ENCODE results near the gene FMNL3. TPM values are rescaled to one million over a fixed set of nuclear protein-coding genes. Genes with fewer than 3 reads are reported as not detected.
"Not testable (repeated sequence)": the region's sequence is repeated elsewhere in the genome, so short reads cannot be mapped to it uniquely, and the experiment has no call there.

FMNL3 gene, protein sequence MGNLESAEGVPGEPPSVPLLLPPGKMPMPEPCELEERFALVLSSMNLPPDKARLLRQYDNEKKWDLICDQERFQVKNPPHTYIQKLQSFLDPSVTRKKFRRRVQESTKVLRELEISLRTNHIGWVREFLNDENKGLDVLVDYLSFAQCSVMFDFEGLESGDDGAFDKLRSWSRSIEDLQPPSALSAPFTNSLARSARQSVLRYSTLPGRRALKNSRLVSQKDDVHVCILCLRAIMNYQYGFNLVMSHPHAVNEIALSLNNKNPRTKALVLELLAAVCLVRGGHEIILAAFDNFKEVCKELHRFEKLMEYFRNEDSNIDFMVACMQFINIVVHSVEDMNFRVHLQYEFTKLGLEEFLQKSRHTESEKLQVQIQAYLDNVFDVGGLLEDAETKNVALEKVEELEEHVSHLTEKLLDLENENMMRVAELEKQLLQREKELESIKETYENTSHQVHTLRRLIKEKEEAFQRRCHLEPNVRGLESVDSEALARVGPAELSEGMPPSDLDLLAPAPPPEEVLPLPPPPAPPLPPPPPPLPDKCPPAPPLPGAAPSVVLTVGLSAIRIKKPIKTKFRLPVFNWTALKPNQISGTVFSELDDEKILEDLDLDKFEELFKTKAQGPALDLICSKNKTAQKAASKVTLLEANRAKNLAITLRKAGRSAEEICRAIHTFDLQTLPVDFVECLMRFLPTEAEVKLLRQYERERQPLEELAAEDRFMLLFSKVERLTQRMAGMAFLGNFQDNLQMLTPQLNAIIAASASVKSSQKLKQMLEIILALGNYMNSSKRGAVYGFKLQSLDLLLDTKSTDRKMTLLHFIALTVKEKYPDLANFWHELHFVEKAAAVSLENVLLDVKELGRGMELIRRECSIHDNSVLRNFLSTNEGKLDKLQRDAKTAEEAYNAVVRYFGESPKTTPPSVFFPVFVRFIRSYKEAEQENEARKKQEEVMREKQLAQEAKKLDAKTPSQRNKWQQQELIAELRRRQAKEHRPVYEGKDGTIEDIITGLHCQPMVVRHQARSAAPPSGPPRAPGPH
- 19.8 TPM for total RNA-seq

DNA sequence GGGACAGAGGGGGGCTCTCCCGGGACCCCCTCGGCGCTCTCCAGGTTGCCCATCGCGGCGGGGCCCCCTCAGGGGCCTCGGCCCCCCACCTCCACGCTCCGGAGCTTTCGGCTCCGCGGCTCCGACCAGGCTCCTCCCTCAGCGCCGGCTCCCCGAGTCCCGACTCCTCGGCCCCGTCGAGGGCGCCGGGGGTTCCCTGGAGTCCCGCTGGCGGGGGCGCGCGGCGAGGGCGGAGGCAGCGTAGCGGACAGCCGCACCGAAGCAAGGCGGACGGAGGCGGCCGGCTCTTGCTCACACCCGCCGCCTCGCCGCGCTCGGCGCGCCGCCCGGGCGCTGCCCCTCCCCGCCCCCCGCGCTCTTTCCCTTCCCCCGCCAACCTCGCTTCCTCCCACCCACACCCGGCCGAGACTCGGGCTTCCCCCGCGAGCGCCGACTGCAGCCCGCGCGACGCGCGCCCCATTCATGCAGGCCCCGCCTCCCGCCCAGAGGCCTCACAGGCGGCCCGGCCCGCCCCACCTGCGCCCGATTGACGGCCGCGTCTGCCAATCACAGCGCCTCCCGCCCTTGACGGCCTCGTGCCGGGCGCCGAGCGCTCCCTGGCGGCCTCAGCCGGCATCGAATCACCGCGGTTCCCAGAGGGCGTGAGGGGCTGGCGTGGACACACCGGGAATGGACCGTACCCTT lies at the start of gene FMNL3:
Gene FMNL3 (minus strand): TSS at position 278 of the 684 bp plus-strand sequence. CDS start 225 bp downstream, at position 53.
- no peaks in the 10 kb centered on the region for H3K27me3 ChIP-seq (ENCODE audit: insufficient read depth, low read length)
- H3K4me1 ChIP-seq (ENCODE audit: insufficient read depth, low read length) = peaks cover 46% of the 10 kb centered on the region
- H3K9me3 ChIP-seq (ENCODE audit: low read depth, low read length) = no peaks in the 10 kb centered on the region
- peak within 1 kb of the TSS; percentile 70 for H3K4me3 ChIP-seq (ENCODE audit: low read length)

DNA sequence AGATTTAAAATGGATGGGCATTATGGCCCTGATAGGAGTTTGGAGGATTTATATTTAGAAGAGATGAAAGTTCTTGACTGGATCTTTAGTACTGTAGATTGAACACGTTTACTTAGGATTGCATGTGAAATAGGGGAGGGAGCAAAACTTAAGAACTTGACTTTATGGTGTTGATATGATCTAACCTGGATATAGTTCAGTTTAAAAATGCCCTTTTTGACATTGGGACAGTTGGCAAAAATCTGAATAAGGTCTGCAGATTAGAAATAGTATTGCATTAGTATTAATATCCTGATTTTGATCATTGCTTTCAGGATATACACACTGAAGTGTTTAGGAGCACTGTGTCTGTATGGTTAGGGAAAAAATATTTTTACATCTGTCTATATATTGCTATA lies 43.8 kb upstream of the FMNL3 start:
- Histone ChIP-seq H3K4me3 (ENCODE audit: low read length) (no peak overlapping the region), H3K9me3 (ENCODE audit: low read depth, low read length) (no peaks in the 10 kb centered on the region), H3K27me3 (ENCODE audit: insufficient read depth, low read length) (no peaks in the 10 kb centered on the region), H3K4me1 (ENCODE audit: insufficient read depth, low read length) (peaks cover 65% of the 10 kb centered on the region)

DNA sequence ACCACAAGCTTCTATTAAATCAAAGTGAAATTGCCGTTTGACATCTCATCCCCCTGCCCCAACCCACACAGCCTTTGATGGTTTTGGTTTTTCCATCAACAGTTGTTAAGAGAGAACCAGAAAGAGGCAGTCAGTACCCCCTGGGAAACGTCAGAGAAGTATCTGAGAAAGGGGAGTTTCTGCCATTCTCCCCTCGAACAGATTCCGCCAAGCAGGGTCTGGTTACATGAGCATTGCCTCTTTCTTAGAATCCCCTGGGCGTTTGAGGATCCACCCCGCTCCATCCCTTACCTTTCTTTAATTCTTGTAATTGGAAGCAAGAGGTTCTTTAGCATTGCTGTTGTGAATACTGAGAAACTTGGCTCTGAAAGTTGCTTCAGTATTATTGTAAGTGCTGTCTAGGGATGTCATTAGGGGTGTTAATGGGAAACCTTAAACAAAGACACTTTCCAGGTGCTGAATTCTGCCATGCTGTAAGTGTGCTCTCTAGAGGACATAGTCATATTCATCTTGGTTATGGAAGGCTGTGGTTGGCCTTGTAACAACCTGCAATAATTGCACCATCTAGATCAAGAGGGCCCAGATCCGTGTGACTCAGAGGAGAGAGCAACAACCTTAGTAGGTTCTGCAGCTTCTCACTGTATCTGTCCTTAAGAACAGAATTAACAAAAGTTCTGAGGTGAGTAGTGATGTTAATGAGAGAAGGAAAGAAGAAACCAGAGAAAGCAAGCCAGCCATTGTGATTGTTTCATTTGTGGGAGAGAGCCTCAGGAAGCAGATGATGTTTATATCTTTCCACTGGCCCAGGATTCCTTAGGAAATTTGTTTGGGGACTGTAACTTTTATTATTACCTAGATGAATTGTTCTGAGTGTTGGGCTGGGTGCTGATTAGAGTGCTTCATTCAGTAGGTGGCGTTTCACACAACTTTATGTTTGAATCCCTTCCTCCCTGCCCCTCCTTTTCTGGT lies 43.1 kb upstream of the FMNL3 start:
- H3K4me1 ChIP-seq (ENCODE audit: insufficient read depth, low read length) = peaks cover 68% of the 10 kb centered on the region
- H3K9me3 ChIP-seq (ENCODE audit: low read depth, low read length) = no peaks in the 10 kb centered on the region
- H3K27me3 ChIP-seq (ENCODE audit: insufficient read depth, low read length) = no peaks in the 10 kb centered on the region
- no peak overlapping the region for H3K4me3 ChIP-seq (ENCODE audit: low read length)

DNA sequence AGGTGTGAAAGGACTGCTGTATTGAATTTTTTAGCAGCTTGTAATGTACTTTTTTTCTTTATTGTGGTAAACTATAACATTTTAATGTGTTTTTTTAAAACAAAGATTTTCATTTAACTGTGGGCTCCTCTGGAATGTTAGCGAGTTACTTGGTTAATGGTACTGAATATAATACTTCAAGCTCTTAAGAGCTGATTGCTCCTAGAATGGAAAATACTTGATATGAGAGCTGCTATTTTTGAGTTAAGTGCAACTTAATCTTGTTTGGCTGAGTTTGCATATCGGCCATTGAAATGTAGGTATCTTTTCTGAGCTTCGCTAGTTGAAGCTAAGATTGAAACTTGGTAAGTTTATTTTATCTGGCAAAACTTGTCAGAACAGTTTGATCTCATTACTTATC lies 41.6 kb upstream of the FMNL3 start:
- Histone ChIP-seq H3K4me3 (ENCODE audit: low read length) (no peak overlapping the region), H3K4me1 (ENCODE audit: insufficient read depth, low read length) (peaks cover 75% of the 10 kb centered on the region)

DNA sequence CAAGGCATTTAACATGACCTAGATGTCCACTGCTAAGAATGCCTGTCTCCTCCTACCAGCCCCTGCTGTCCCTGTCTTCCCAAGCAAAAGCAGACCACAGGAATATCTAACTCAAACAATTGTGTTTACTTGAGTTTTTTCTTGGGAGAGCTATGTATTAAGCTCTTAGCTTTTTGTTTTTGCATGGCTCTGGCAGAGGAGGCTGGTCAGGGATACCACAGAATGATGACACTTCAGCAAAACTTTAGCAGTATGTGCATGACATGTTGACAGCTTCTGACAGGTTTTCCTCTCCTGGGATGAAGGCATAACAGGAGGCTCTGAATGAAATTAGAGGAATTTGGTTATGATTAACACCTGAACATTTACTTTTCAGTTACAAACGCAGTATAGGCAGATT lies 41.1 kb upstream of the FMNL3 start:
- H3K4me3 ChIP-seq (ENCODE audit: low read length) = no peak overlapping the region
- no peaks in the 10 kb centered on the region for H3K27me3 ChIP-seq (ENCODE audit: insufficient read depth, low read length)
- peaks cover 75% of the 10 kb centered on the region for H3K4me1 ChIP-seq (ENCODE audit: insufficient read depth, low read length)
- H3K9me3 ChIP-seq (ENCODE audit: low read depth, low read length) = no peaks in the 10 kb centered on the region

More for the DNA sequence above, 41.6 kb upstream of the FMNL3 start:
- no peaks in the 10 kb centered on the region for H3K9me3 ChIP-seq (ENCODE audit: low read depth, low read length)
- H3K27me3 ChIP-seq (ENCODE audit: insufficient read depth, low read length) = no peaks in the 10 kb centered on the region

DNA sequence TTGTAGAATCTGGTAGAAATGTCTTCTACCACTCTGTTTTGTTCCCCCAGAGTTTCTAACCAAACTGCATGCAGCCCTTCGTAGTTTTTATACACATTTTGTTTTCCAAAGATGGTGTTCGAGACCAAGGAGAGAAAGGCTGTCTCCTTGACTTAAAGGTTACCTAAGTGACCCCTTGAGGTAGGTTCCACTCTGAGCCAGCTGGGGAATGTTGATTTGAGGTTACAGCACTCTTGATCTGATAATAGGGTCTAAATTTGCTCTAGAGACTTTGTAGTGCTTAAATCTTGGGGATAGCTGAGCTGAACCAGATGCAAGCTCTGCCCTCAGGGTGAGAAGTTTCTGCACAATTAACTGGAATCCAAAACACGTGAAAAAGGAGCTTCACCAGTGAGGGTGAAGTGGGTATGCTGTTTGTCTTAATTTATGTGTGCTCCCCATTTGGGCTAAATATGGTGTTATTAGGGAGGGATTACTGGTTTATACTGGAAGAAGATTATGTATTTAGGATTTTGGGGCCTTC lies 37.2 kb upstream of the FMNL3 start:
- H3K4me1 ChIP-seq (ENCODE audit: insufficient read depth, low read length) = peaks cover 62% of the 10 kb centered on the region
- H3K4me3 ChIP-seq (ENCODE audit: low read length) = no peak overlapping the region
- no peaks in the 10 kb centered on the region for H3K9me3 ChIP-seq (ENCODE audit: low read depth, low read length)
- H3K27me3 ChIP-seq (ENCODE audit: insufficient read depth, low read length) = no peaks in the 10 kb centered on the region

DNA sequence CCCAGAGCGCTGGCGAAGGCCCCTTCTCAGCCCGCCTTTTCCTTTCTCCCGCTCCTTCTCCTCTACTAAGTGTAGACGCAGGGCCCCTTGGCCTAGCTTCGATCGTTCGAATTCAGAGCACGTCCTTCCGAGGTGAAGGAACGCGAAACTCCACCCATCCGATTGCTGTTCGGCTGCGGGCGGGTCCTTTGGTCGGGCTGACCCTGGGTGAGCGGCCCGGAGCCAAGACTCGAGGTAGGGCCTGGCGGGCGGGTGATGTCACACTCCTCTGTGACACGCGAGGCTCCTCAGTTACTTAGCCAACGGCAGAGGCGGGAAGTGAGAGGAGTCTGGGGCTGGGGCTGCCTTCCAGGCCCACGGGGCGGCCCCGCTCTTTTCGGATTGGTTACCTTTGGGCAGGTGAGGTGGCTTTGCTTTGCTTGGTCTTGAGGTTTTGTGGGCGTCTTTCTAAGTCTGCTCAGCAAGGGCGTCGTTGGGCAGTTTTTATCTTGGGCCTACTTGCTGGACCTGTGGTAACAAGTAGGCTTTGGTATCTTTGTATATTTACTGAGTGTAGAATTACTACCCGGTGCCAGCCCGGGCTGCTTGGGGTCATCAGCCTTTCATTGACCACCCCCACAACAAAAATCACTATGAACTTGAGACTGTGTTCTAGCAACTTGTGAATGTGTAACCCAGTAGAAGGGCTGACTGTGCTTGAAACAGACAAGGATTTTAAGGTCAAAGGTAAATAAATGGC lies 34.8 kb upstream of the FMNL3 start:
- Histone ChIP-seq H3K4me3 (ENCODE audit: low read length) (peak overlapping the region; percentile 57), H3K9me3 (ENCODE audit: low read depth, low read length) (no peaks in the 10 kb centered on the region), H3K4me1 (ENCODE audit: insufficient read depth, low read length) (peaks cover 45% of the 10 kb centered on the region), H3K27me3 (ENCODE audit: insufficient read depth, low read length) (no peaks in the 10 kb centered on the region)

DNA sequence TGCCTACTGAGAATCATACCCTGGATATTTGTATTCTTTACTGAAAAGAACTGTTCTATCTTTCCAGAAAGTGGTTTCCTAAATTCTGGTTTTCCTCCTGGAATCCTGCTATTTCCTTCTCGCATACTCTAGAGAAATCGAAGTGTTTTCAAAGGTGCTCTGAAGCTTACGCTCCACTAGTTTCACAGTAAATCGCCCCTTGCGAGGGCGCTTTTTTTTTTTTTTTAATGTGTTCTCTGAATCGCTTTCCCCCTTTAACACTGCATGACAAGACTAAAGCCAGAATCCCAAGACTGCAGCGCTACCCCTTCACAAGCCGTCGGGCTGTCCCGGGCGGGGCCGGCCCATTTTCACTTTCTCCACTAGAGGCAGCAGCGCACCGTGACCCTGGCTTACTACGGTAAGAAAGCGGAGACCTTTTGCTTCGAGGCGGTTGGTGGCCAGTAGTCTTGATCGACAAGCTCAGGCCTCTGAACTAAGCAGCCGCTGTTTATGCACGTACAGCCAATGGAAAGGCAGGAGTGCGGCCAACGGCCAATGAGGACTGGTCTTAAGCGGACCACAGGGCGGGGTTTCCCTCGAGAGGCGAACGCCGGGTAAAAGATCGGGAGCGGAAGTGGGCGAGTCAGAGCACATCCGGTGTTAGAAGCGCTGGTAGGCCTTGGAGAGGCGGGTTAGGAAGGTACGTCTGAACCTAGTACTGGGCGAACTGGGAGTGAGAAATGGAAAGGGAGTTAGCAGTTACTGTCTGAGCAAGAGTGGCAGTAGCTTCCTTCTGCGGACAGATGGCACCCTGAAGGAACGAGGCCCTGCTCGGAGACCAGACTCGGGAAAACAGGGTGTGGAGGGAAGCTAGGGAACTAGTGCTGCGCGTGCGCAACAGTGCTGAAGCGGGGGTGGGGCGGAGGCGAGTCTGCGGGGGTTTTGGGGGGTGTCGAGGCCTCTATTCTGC lies 34.0 kb upstream of the FMNL3 start, which contains the start of gene TMBIM6:
Gene TMBIM6 (plus strand): TSS at position 628 of the 952 bp plus-strand sequence. CDS start 10,937 bp downstream, outside the sequence.
- Histone ChIP-seq H3K4me3 (ENCODE audit: low read length) (peak within 1 kb of the TSS; percentile 57), H3K4me1 (ENCODE audit: insufficient read depth, low read length) (peaks cover 39% of the 10 kb centered on the region), H3K9me3 (ENCODE audit: low read depth, low read length) (no peaks in the 10 kb centered on the region), H3K27me3 (ENCODE audit: insufficient read depth, low read length) (no peaks in the 10 kb centered on the region)

DNA sequence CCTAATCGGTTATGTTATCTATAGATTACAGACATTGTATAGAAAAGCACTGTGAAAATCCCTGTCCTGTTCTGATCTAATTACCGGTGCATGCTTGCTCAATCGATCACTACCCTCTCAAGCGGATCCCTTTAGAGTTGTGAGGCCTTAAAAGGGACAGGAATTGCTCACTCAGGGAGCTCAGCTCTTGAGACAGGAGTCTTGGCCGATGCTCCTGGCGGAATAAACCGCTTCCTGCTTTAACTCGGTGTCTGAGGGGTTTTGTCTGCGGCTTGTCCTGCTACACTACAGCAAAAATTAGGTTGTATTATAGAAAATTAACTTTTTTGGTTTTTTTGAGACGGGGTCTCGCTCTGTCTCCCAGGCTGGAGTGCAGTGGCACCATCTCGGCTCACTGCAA lies 33.1 kb upstream of the FMNL3 start:
- not testable (repeated sequence) for H3K27me3 ChIP-seq (ENCODE audit: insufficient read depth, low read length); H3K4me3 ChIP-seq (ENCODE audit: low read length); H3K9me3 ChIP-seq (ENCODE audit: low read depth, low read length)
- H3K4me1 ChIP-seq (ENCODE audit: insufficient read depth, low read length) = peaks cover 36% of the 10 kb centered on the region

DNA sequence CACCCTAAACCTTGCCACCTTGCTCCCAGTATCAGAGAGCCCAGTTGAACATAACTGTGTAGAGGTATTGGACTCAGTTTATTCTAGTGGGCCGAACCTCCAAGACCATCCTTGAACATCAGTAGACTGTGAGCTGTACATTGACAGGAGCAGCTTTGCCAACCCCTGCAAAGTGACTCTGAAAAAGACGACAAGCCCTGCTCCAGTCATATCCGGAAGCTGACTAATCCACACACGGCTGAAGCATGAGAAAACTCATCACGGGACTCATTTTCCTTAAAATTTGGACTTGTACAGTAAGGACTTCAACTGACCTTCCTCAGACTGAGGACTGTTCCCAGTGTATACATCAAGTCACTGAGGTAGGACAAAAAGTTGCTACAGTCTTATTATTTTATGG lies 31.5 kb upstream of the FMNL3 start:
- H3K4me1 ChIP-seq (ENCODE audit: insufficient read depth, low read length) = peaks cover 22% of the 10 kb centered on the region
- H3K4me3 ChIP-seq (ENCODE audit: low read length); H3K27me3 ChIP-seq (ENCODE audit: insufficient read depth, low read length); H3K9me3 ChIP-seq (ENCODE audit: low read depth, low read length): not testable (repeated sequence)

DNA sequence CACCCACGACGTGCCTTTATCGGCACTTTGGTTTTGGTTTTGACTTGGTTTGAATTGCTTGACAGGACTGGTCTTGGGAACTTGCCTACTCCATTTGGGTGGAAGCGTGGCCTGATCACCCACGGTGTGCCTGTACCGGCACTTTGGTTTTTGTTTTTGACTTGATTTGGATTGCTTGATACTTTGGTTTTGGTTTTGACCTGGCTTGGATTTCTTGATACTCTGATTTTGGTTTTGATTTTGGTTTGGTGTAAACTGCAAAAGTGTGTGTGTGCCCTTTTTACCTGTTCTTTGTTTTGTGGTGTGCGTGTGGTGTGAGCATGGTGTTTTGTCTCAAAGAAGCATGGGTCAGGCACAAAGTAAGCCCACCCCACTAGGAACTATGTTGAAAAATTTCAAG lies 27.7 kb upstream of the FMNL3 start:
- H3K27me3 ChIP-seq (ENCODE audit: insufficient read depth, low read length); H3K4me1 ChIP-seq (ENCODE audit: insufficient read depth, low read length); H3K9me3 ChIP-seq (ENCODE audit: low read depth, low read length); H3K4me3 ChIP-seq (ENCODE audit: low read length): not testable (repeated sequence)

DNA sequence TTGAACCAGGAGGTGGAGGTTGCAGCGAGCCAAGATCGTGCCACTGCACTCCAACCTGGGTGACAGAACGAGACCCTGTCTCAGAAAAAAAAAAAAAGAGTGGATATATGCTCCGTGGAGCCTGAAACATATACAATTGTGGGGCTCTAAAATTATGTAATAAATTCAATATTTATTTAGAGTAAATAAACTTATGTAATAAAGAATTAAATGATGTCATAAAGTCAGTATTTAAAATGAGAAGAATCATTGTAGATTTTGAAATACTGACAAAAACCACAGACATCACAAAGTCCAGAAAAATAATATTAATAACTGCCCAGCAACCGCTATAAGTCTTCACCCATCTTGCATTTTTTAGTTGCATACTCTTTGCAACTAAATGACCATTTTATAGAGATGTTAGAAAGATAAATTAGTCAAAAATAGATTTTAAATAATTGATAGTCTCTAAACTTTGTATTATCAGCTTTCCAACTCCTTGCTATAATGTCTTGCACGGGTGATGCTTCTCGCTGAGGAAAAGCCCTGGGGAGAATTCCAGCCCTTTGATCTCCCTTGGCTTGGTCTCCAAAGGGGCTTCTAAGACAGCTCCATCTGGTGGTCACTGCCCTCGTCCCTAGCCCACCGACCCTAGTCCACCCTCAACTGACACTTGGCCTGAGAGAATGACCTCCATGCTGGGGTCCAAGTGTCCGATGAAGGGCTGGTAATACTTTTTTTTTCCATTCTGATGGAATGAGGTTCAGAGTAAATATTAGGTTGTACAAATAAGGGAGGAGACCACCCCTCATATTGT lies 26.2 kb upstream of the FMNL3 start:
- no peaks in the 10 kb centered on the region for H3K9me3 ChIP-seq (ENCODE audit: low read depth, low read length)
- peaks cover 10% of the 10 kb centered on the region for H3K4me1 ChIP-seq (ENCODE audit: insufficient read depth, low read length)
- no peaks in the 10 kb centered on the region for H3K27me3 ChIP-seq (ENCODE audit: insufficient read depth, low read length)
- H3K4me3 ChIP-seq (ENCODE audit: low read length) = no peak overlapping the region
